Keratinocyte (primary cell): ENCODE data around the gene TNNT2.

Experiments
- CTCF ChIP-seq, 3 experiments: IDR thresholded peaks in 1 of 3; conservative IDR thresholded peaks in 1 of 3; optimal IDR thresholded peaks in 1 of 3; 2 replicates in 2 of 3; 3 replicates in 1 of 3; pipeline versions ENCODE3 to v1.5.1; 2011; ENCODE audit warnings: low read length in 3 of 3, mild to moderate bottlenecking in 3 of 3, moderate library complexity in 2 of 3, control low read depth in 1 of 3, inconsistent platforms in 1 of 3; ENCODE audit not compliant: insufficient read depth in 2 of 3; ENCODE audit errors: extremely low read depth in 1 of 3
- EZH2 ChIP-seq: IDR thresholded peaks from one replicate; pipeline ENCODE4 v1.6.1; 2012; ENCODE audit warnings: inconsistent platforms, mild to moderate bottlenecking, low read length, moderate library complexity

GRCh38 chr1:201354901-201355295, 22.6 kb downstream of the TNNT2 start:
- TF ChIP-seq EZH2 (no peak), CTCF (optimal IDR thresholded peaks at IDR 0.05 in 1 of 3, IDR thresholded peaks at IDR 0.05 in 1 of 3, conservative IDR thresholded peaks at IDR 0.05 in 1 of 3; ENCODE audit: extremely low read depth in 1 of 3, insufficient read depth in 2 of 3, low read length in 3 of 3) (no peak)
